Loucy (cell line): Measurements from ENCODE around the gene BMPER.

Experiments used
- H2AFZ ChIP-seq: fragments of 200-600 bp; sonication (generic); 2 replicates; pipeline ENCODE4 v1.6.0; 2016; ENCODE audit warnings: antibody characterized with exemption, mild to moderate bottlenecking, low read length, moderate library complexity
- H3F3A ChIP-seq: fragments of 200-600 bp; 2 replicates; pipeline ENCODE4 v1.6.0; 2016; ENCODE audit warnings: antibody characterized with exemption, low read depth, mild to moderate bottlenecking
- H3K27me3 ChIP-seq: fragments of 200-600 bp; sonication (generic); 2 replicates; pipeline ENCODE4 v1.6.1; 2014; ENCODE audit warnings: low read length, mild to moderate bottlenecking; ENCODE audit not compliant: insufficient read depth, poor library complexity, severe bottlenecking
- H3K36me3 ChIP-seq: fragments of 200-600 bp; sonication (generic); 2 replicates; pipeline ENCODE4 v1.6.1; 2016; ENCODE audit warnings: low read length; ENCODE audit not compliant: insufficient read depth
- H3K4me1 ChIP-seq: fragments of 200-600 bp; sonication (generic); 2 replicates; pipeline ENCODE4 v1.5.1; 2014; ENCODE audit warnings: low read length, mild to moderate bottlenecking; ENCODE audit not compliant: insufficient read depth, poor library complexity, severe bottlenecking
- H3K4me2 ChIP-seq: fragments of 200-600 bp; sonication (generic); 2 replicates; pipeline ENCODE4 v1.6.0; 2014; ENCODE audit warnings: antibody characterized with exemption, low read length, low read depth, mild to moderate bottlenecking; ENCODE audit not compliant: poor library complexity, severe bottlenecking
- H3K4me3 ChIP-seq: fragments of 200-600 bp; sonication (generic); 2 replicates; pipeline ENCODE4 v1.5.1; 2014; ENCODE audit warnings: low read length, mild to moderate bottlenecking, mixed read lengths; ENCODE audit not compliant: poor library complexity, severe bottlenecking
- H3K79me2 ChIP-seq: fragments of 200-600 bp; sonication (generic); 2 replicates; pipeline ENCODE4 v1.6.1; 2014; ENCODE audit warnings: low read length; ENCODE audit not compliant: insufficient read depth
- H3K9ac ChIP-seq: fragments of 200-600 bp; sonication (generic); 2 replicates; pipeline ENCODE4 v1.6.0; 2014; ENCODE audit warnings: mild to moderate bottlenecking, low read depth, low read length, moderate library complexity; ENCODE audit not compliant: poor library complexity, severe bottlenecking
- H3K9me2 ChIP-seq: fragments of 200-600 bp; sonication (generic); replicated peaks from 2 replicates; pipeline ENCODE4 v1.6.1; 2016; ENCODE audit warnings: low read depth, low read length, mixed read lengths
- H3K9me3 ChIP-seq: fragments of 200-600 bp; sonication (generic); 2 replicates; pipeline ENCODE4 v1.6.1; 2014; ENCODE audit warnings: mild to moderate bottlenecking, antibody characterized with exemption, low read length, low read depth; ENCODE audit not compliant: insufficient read depth
- H4K20me1 ChIP-seq: fragments of 200-600 bp; sonication (generic); 2 replicates; pipeline ENCODE4 v1.6.0; 2014; ENCODE audit warnings: antibody characterized with exemption, low read length, mild to moderate bottlenecking; ENCODE audit not compliant: insufficient read depth, poor library complexity, severe bottlenecking
- EZH2phosphoT487 ChIP-seq: fragments of 200-600 bp; IDR thresholded peaks from 2 replicates; pipeline ENCODE4 v1.6.1; 2018; ENCODE audit warnings: antibody characterized with exemption, mild to moderate bottlenecking, moderate library complexity, borderline replicate concordance
- TF ChIP-seq, protein P1 (sequence below): fragments of 200-600 bp; sonication (generic); conservative IDR thresholded peaks from 2 replicates; pipeline ENCODE4 v1.5.1; 2014; ENCODE audit warnings: mild to moderate bottlenecking, antibody characterized with exemption, low read length

Gene BMPER

DNA sequence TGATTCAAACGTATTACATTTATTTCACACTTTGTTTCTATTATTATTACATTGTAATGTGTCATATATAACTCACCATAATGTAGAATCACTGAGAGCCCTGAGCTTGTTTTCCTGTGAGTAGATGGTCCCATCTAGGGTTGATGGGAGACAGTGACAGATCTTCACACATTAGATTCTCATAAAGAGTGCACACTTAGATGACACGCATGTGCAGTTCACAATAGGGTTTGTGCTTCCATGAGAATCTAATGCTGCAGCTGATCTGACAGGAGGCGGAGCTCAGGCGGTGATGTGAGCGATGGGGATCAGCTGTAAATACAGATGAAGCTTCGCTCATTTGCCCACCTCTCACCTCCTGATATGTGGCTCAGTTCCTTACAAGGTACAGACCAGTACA lies 36.1 kb downstream of the BMPER start:
- no peak for TF ChIP-seq EZH2phosphoT487
- TF ChIP-seq, protein P1, sequence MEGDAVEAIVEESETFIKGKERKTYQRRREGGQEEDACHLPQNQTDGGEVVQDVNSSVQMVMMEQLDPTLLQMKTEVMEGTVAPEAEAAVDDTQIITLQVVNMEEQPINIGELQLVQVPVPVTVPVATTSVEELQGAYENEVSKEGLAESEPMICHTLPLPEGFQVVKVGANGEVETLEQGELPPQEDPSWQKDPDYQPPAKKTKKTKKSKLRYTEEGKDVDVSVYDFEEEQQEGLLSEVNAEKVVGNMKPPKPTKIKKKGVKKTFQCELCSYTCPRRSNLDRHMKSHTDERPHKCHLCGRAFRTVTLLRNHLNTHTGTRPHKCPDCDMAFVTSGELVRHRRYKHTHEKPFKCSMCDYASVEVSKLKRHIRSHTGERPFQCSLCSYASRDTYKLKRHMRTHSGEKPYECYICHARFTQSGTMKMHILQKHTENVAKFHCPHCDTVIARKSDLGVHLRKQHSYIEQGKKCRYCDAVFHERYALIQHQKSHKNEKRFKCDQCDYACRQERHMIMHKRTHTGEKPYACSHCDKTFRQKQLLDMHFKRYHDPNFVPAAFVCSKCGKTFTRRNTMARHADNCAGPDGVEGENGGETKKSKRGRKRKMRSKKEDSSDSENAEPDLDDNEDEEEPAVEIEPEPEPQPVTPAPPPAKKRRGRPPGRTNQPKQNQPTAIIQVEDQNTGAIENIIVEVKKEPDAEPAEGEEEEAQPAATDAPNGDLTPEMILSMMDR: no peak
- no peak overlapping the region for H3K4me2 ChIP-seq
- H4K20me1 ChIP-seq: no peaks in the 10 kb centered on the region
- no peaks in the 10 kb centered on the region for H3K9me3 ChIP-seq
- H3K9ac ChIP-seq: no peak overlapping the region
- no peaks in the 10 kb centered on the region for H3K27me3 ChIP-seq
- no peaks in the 10 kb centered on the region for H3F3A ChIP-seq
- H3K4me1 ChIP-seq: no peaks in the 10 kb centered on the region
- no peaks in the 10 kb centered on the region for H3K79me2 ChIP-seq
- H3K9me2 ChIP-seq: no peaks in the 10 kb centered on the region
- H3K4me3 ChIP-seq: no peak overlapping the region
- H3K36me3 ChIP-seq: no peaks in the 10 kb centered on the region
- no peak overlapping the region for H2AFZ ChIP-seq

GRCh38 chr7:33946094-33946699 lies 40.9 kb downstream of the BMPER start:
- Histone ChIP-seq H3K9me3 (no peaks in the 10 kb centered on the region), H3K79me2 (no peaks in the 10 kb centered on the region), H3F3A (no peaks in the 10 kb centered on the region), H3K36me3 (no peaks in the 10 kb centered on the region), H3K4me1 (no peaks in the 10 kb centered on the region), H3K9ac (no peak overlapping the region), H2AFZ (no peak overlapping the region), H3K4me2 (no peak overlapping the region), H3K27me3 (no peaks in the 10 kb centered on the region), H3K9me2 (no peaks in the 10 kb centered on the region), H3K4me3 (no peak overlapping the region), H4K20me1 (no peaks in the 10 kb centered on the region)
- TF ChIP-seq, protein P1: no peak
- TF ChIP-seq EZH2phosphoT487: no peak

- H3F3A ChIP-seq: no peaks in the 10 kb centered on the region
- H4K20me1 ChIP-seq: no peaks in the 10 kb centered on the region
- no peak overlapping the region for H3K4me2 ChIP-seq
- H3K9ac ChIP-seq: no peak overlapping the region
- H3K9me2 ChIP-seq: no peaks in the 10 kb centered on the region
- no peak for TF ChIP-seq EZH2phosphoT487
- TF ChIP-seq, protein P1: no peak
- no peaks in the 10 kb centered on the region for H3K79me2 ChIP-seq
- no peaks in the 10 kb centered on the region for H3K4me1 ChIP-seq
- H3K27me3 ChIP-seq: no peaks in the 10 kb centered on the region
- no peaks in the 10 kb centered on the region for H3K9me3 ChIP-seq
- H3K4me3 ChIP-seq: no peak overlapping the region
- no peaks in the 10 kb centered on the region for H3K36me3 ChIP-seq
- H2AFZ ChIP-seq: no peak overlapping the region
Observed at GRCh38 chr7:33950047-33950714, 44.8 kb downstream of the BMPER start.
